ENCODE results near the gene TMA16.

The TMA16 gene

GRCh38 chr4:163563592-163563991, 69.1 kb downstream of the TMA16 start:
- no peak for DNase-seq (ENCODE audit: low read depth, low spot score)

GRCh38 chr4:163564221-163564720, 69.8 kb downstream of the TMA16 start:
- no peak for DNase-seq (ENCODE audit: low read depth, low spot score)

GRCh38 chr4:163565226-163566135, 71.0 kb downstream of the TMA16 start:
- DNase-seq (ENCODE audit: low read depth, low spot score) = no peak

- DNase-seq (ENCODE audit: low read depth, low spot score) = no peak
These were observed 71.8 kb downstream of the TMA16 start for GRCh38 chr4:163566257-163566796.

GRCh38 chr4:163568843-163569242, 74.4 kb downstream of the TMA16 start:
- DNase-seq (ENCODE audit: low read depth, low spot score) = no peak
